Measurements from ENCODE around the gene SYNC. TPM values are rescaled to one million over a fixed set of nuclear protein-coding genes. Genes with fewer than 3 reads are reported as not detected.

SYNC gene
- total and polyA plus RNA-seq, 10 of the 15 experiments (the other 5 are each of a cell fraction or from before 2014, with no cell fraction given): 0.04 to 0.12 (median 0.05) TPM; not detected in 7

DNA sequence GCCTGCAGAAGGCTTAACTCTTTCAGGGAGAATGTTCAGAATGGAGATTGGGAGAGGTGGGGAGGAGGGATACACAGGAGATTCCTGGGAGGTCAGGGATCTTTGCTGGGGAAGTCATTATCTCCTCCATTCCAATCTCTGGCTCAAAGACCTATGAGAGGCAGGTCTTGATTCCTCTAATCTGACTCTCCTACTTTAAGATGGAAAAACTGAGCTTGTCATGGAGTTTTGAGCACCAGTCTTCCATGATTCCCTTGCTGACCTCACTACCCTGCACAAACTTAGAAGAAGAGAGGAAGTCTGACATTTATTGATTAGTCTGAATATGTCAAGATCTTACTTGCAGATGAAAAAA is 41.5 kb upstream of the SYNC start:
- Histone ChIP-seq H3K9ac (ENCODE audit: control insufficient read depth, insufficient read depth, low read length) (no peak overlapping the region), H4K20me1 (ENCODE audit: control insufficient read depth, insufficient read depth) (no peaks in the 10 kb centered on the region), H3K4me2 (ENCODE audit: control insufficient read depth, insufficient read depth) (no peak overlapping the region), H3K27ac (ENCODE audit: control insufficient read depth, insufficient read depth) (no peak overlapping the region), H3K4me1 (ENCODE audit: control insufficient read depth, insufficient read depth, low read length) (no peaks in the 10 kb centered on the region), H3K9me3 (replicated peaks; ENCODE audit: control insufficient read depth, insufficient read depth, low read length) (no peaks in the 10 kb centered on the region), H2AFZ (ENCODE audit: control insufficient read depth, low read depth, low read length) (no peak overlapping the region), H3K36me3 (ENCODE audit: control insufficient read depth in 2 of 2, insufficient read depth in 2 of 2, low read length in 1 of 2) (no peaks in the 10 kb centered on the region), H3K79me2 (ENCODE audit: control insufficient read depth, insufficient read depth, low read length) (no peaks in the 10 kb centered on the region), H3K27me3 (replicated peaks in 1 of 2; ENCODE audit: control insufficient read depth in 2 of 2, insufficient read depth in 2 of 2, low read length in 1 of 2) (peaks cover 5 to 11% of the 10 kb centered on the region in 2 experiments), H3K4me3 (no peak overlapping the region)
- ATAC-seq (no peak), DNase-seq (ENCODE audit: low read depth, low spot score) (no peak), FAIRE-seq (no peak)
- no TSS peak for BruUV-seq (replicated peaks)
- in situ Hi-C loops (cut with MboI) (no loop called here), intact Hi-C loops (cut with micrococcal nuclease; ENCODE audit: unreplicated experiment) (no loop called here)
- TF ChIP-seq BACH1 (IDR thresholded peaks at IDR 0.05; ENCODE audit: borderline replicate concordance) (no peak), POU2F2 (IDR thresholded peaks at IDR 0.05; ENCODE audit: borderline replicate concordance, low read depth, low read length) (no peak), YBX1 (IDR thresholded peaks at IDR 0.05) (no peak), BCL11A (IDR thresholded peaks at IDR 0.05; ENCODE audit: low read depth, low read length) (no peak), MXI1 (IDR thresholded peaks at IDR 0.05; ENCODE audit: low read depth, low read length) (no peak), MLLT1 (IDR thresholded peaks at IDR 0.05) (no peak), EGR1 (IDR thresholded peaks at IDR 0.05; ENCODE audit: borderline replicate concordance in 1 of 2, low read depth in 2 of 2, low read length in 2 of 2) (no peak), EZH2 (IDR thresholded peaks at IDR 0.05; ENCODE audit: borderline replicate concordance, control insufficient read depth, low read depth, low read length) (no peak), ESRRA (IDR thresholded peaks at IDR 0.05; ENCODE audit: low read length) (no peak), SP1 (IDR thresholded peaks at IDR 0.05; ENCODE audit: low read depth, low read length) (no peak), STAT3 (IDR thresholded peaks at IDR 0.05; ENCODE audit: low read depth, low read length) (no peak), IKZF2 (IDR thresholded peaks at IDR 0.05) (no peak), NFXL1 (IDR thresholded peaks at IDR 0.05; ENCODE audit: borderline replicate concordance) (no peak), BRCA1 (IDR thresholded peaks at IDR 0.05; ENCODE audit: low read depth, low read length) (no peak), CREM (IDR thresholded peaks at IDR 0.05; ENCODE audit: low read depth) (no peak), ZSCAN29 (IDR thresholded peaks at IDR 0.05) (no peak), JUND (IDR thresholded peaks at IDR 0.05; ENCODE audit: low read depth, low read length) (no peak)
- TF ChIP-seq, protein P1, sequence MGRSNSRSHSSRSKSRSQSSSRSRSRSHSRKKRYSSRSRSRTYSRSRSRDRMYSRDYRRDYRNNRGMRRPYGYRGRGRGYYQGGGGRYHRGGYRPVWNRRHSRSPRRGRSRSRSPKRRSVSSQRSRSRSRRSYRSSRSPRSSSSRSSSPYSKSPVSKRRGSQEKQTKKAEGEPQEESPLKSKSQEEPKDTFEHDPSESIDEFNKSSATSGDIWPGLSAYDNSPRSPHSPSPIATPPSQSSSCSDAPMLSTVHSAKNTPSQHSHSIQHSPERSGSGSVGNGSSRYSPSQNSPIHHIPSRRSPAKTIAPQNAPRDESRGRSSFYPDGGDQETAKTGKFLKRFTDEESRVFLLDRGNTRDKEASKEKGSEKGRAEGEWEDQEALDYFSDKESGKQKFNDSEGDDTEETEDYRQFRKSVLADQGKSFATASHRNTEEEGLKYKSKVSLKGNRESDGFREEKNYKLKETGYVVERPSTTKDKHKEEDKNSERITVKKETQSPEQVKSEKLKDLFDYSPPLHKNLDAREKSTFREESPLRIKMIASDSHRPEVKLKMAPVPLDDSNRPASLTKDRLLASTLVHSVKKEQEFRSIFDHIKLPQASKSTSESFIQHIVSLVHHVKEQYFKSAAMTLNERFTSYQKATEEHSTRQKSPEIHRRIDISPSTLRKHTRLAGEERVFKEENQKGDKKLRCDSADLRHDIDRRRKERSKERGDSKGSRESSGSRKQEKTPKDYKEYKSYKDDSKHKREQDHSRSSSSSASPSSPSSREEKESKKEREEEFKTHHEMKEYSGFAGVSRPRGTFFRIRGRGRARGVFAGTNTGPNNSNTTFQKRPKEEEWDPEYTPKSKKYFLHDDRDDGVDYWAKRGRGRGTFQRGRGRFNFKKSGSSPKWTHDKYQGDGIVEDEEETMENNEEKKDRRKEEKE (IDR thresholded peaks at IDR 0.05): no peak
- TF ChIP-seq, protein P2, sequence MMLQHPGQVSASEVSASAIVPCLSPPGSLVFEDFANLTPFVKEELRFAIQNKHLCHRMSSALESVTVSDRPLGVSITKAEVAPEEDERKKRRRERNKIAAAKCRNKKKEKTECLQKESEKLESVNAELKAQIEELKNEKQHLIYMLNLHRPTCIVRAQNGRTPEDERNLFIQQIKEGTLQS (IDR thresholded peaks at IDR 0.05; ENCODE audit: borderline replicate concordance, extremely low read depth, low read depth, low read length): no peak
- ChIA-PET CTCF (interaction anchor here (3.3 kb wide), 1 partner anchor 33 kb away, joined by 11 read pairs; no protein-coding TSS in a partner anchor), POLR2A (no interaction called here), SMC1A (ENCODE audit: uncharacterized antibody, unreplicated experiment) (no interaction called here), RAD21 (ENCODE audit: unreplicated experiment) (no interaction called here)

Data from GM12878 (cell line).